Mesenchymal stem cell (in vitro differentiated cells and primary cell): ENCODE results near the gene FYN.

ENCODE experiments used
- DNase-seq: peaks from one replicate; pipeline ENCODE4 v3.0.0-alpha.2; 2013
- H2AFZ ChIP-seq: one replicate; pipeline ENCODE4 v1.6.1; 2013; ENCODE audit warnings: low read depth, mild to moderate bottlenecking, control low read depth, inconsistent platforms, low read length, moderate library complexity
- H2AK5ac ChIP-seq: 2 replicates; pipeline ENCODE4 v1.6.1; 2013; ENCODE audit warnings: low read length, moderate library complexity, mild to moderate bottlenecking, inconsistent platforms; ENCODE audit not compliant: severe bottlenecking
- H2BK120ac ChIP-seq: one replicate; pipeline ENCODE4 v1.6.1; 2013; ENCODE audit warnings: low read depth, mild to moderate bottlenecking, inconsistent platforms, low read length, moderate library complexity
- H2BK12ac ChIP-seq, 2 experiments: one replicate each; pipeline ENCODE4 v1.6.1; 2013; ENCODE audit warnings: inconsistent platforms in 2 of 2, low read length in 2 of 2, mild to moderate bottlenecking in 2 of 2, moderate library complexity in 2 of 2, control low read depth in 1 of 2
- H2BK15ac ChIP-seq: one replicate; pipeline ENCODE4 v1.6.1; 2013; ENCODE audit warnings: mild to moderate bottlenecking, low read depth, inconsistent platforms; ENCODE audit not compliant: poor library complexity, severe bottlenecking
- H2BK5ac ChIP-seq: 2 replicates; pipeline ENCODE4 v1.6.1; 2013; ENCODE audit warnings: low read depth, mild to moderate bottlenecking, low read length, control low read depth, inconsistent platforms; ENCODE audit not compliant: poor library complexity, severe bottlenecking
- H3K14ac ChIP-seq, 2 experiments: one replicate each; pipeline ENCODE4 v1.6.1; 2013; ENCODE audit warnings: inconsistent platforms in 2 of 2, low read length in 2 of 2, control low read depth in 1 of 2, mild to moderate bottlenecking in 1 of 2, moderate library complexity in 1 of 2
- H3K18ac ChIP-seq, 2 experiments: one replicate each; pipeline ENCODE4 v1.6.1; 2013; ENCODE audit warnings: inconsistent platforms in 2 of 2, low read length in 2 of 2, control low read depth in 1 of 2, low read depth in 1 of 2, mild to moderate bottlenecking in 1 of 2
- H3K23ac ChIP-seq, 2 experiments: one replicate each; pipeline ENCODE4 v1.6.1; 2013; ENCODE audit warnings: inconsistent platforms in 2 of 2, low read length in 2 of 2, mild to moderate bottlenecking in 2 of 2, moderate library complexity in 2 of 2, control low read depth in 1 of 2
- H3K27ac ChIP-seq: 2 replicates; pipeline ENCODE4 v1.5.1; 2013; ENCODE audit warnings: mild to moderate bottlenecking, moderate library complexity, low read length, control low read depth, inconsistent platforms; ENCODE audit not compliant: poor library complexity, severe bottlenecking
- H3K27me3 ChIP-seq, 2 experiments: 2 replicates each; pipeline versions ENCODE4 v1.6.1 to v1.7.0; 2013; ENCODE audit warnings: low read length in 2 of 2, mild to moderate bottlenecking in 2 of 2, moderate library complexity in 2 of 2, control low read depth in 1 of 2, inconsistent platforms in 1 of 2; ENCODE audit not compliant: control insufficient read depth in 1 of 2, insufficient read depth in 1 of 2
- H3K36me3 ChIP-seq, 2 experiments: 2 replicates each; pipeline versions ENCODE4 v1.6.1 to v1.7.0; 2013; ENCODE audit warnings: low read length in 2 of 2, control low read depth in 1 of 2, inconsistent platforms in 1 of 2, low read depth in 1 of 2, mild to moderate bottlenecking in 1 of 2; ENCODE audit not compliant: insufficient read depth in 2 of 2, control insufficient read depth in 1 of 2
- H3K4ac ChIP-seq, 2 experiments: one replicate each; pipeline ENCODE4 v1.6.1; 2013; ENCODE audit warnings: inconsistent platforms in 2 of 2, low read length in 2 of 2, mild to moderate bottlenecking in 2 of 2, moderate library complexity in 2 of 2, control low read depth in 1 of 2, low read depth in 1 of 2
- H3K4me1 ChIP-seq: 2 replicates; pipeline ENCODE4 v1.6.1; 2013; ENCODE audit warnings: low read depth, low read length, control low read depth; ENCODE audit not compliant: control insufficient read depth, insufficient read depth
- H3K4me2 ChIP-seq: 2 replicates; pipeline ENCODE4 v1.6.1; 2013; ENCODE audit warnings: low read length, mild to moderate bottlenecking, inconsistent platforms; ENCODE audit not compliant: poor library complexity, severe bottlenecking
- H3K4me3 ChIP-seq, 2 experiments: 2 replicates each; pipeline versions ENCODE4 v1.5.1 to v1.7.0; 2013; ENCODE audit warnings: low read length in 2 of 2, mild to moderate bottlenecking in 2 of 2, control low read depth in 1 of 2, low read depth in 1 of 2; ENCODE audit not compliant: insufficient read depth in 1 of 2
- H3K79me1 ChIP-seq: replicated peaks from 2 replicates; pipeline ENCODE4 v1.6.1; 2013; ENCODE audit warnings: mild to moderate bottlenecking, control low read depth, low read length, inconsistent platforms; ENCODE audit not compliant: poor library complexity, severe bottlenecking
- H3K9ac ChIP-seq: 2 replicates; pipeline ENCODE4 v1.7.0; 2013; ENCODE audit warnings: mild to moderate bottlenecking, low read length, moderate library complexity
- H3K9me3 ChIP-seq: 2 replicates; pipeline ENCODE4 v1.7.0; 2013; ENCODE audit warnings: mild to moderate bottlenecking, low read length; ENCODE audit not compliant: control insufficient read depth
- H4K8ac ChIP-seq: one replicate; pipeline ENCODE4 v1.6.1; 2013; ENCODE audit warnings: inconsistent platforms, mild to moderate bottlenecking, low read length, moderate library complexity
- H4K91ac ChIP-seq: one replicate; pipeline ENCODE4 v1.6.1; 2013; ENCODE audit warnings: mild to moderate bottlenecking, low read length, inconsistent platforms
- WGBS: methylation state at CpG from one replicate; pipeline ENCODE4 v1.1.7; 2013; ENCODE audit warnings: mixed read lengths; 5-methylcytosine and 5-hydroxymethylcytosine counted together

FYN gene

GRCh38 chr6:111664565-111665030 lies 208.7 kb downstream of the FYN start:
- no peak overlapping the region for H3K4me2 ChIP-seq
- H2AFZ ChIP-seq = no peak overlapping the region
- no peak overlapping the region for H2BK12ac ChIP-seq
- DNase-seq = no peak
- no peak overlapping the region for H3K14ac ChIP-seq
- H2AK5ac ChIP-seq = no peak overlapping the region
- H4K8ac ChIP-seq = no peak overlapping the region
- no peak overlapping the region for H2BK15ac ChIP-seq
- no peak overlapping the region for H3K18ac ChIP-seq
- H4K91ac ChIP-seq = no peak overlapping the region
- no peak overlapping the region for H2BK5ac ChIP-seq
- H3K27me3 ChIP-seq = no peaks in the 10 kb centered on the region
- no peak overlapping the region for H3K4ac ChIP-seq
- no peak overlapping the region for H3K27ac ChIP-seq
- H3K23ac ChIP-seq = no peak overlapping the region
- H3K4me1 ChIP-seq = peaks cover 14% of the 10 kb centered on the region
- H3K9ac ChIP-seq = peak overlapping the region; percentile 35
- H3K79me1 ChIP-seq = peaks cover 1% of the 10 kb centered on the region
- H3K4me3 ChIP-seq = peak overlapping the region in 1 of 2 experiments; percentile 13
- no peaks in the 10 kb centered on the region for H3K9me3 ChIP-seq
- WGBS = 95% methylated on average over 6 of the region's 7 CpGs
- no peak overlapping the region for H2BK120ac ChIP-seq
- H3K36me3 ChIP-seq = peaks cover 9 to 53% of the 10 kb centered on the region in 2 experiments

GRCh38 chr6:111663692-111664564 lies 209.3 kb downstream of the FYN start:
- Histone ChIP-seq H3K9ac (peak overlapping the region; percentile 35), H3K36me3 (peaks cover 9 to 51% of the 10 kb centered on the region in 2 experiments), H2AK5ac (no peak overlapping the region), H3K79me1 (peaks cover 1% of the 10 kb centered on the region), H2BK12ac (peak overlapping the region in 1 of 2 experiments; percentile 37), H3K18ac (peak overlapping the region in 1 of 2 experiments; percentile 67), H3K27ac (no peak overlapping the region), H3K27me3 (no peaks in the 10 kb centered on the region), H3K4ac (no peak overlapping the region), H3K4me3 (peak overlapping the region in 1 of 2 experiments; percentile 46), H2BK120ac (no peak overlapping the region), H3K4me2 (no peak overlapping the region), H4K8ac (no peak overlapping the region), H3K14ac (no peak overlapping the region), H2BK5ac (no peak overlapping the region), H3K4me1 (peaks cover 14% of the 10 kb centered on the region), H2BK15ac (no peak overlapping the region), H2AFZ (no peak overlapping the region), H3K9me3 (no peaks in the 10 kb centered on the region), H4K91ac (no peak overlapping the region), H3K23ac (no peak overlapping the region)
- 44% methylated on average over 14 of the region's 15 CpGs for WGBS
- peak; percentile 46 for DNase-seq

GRCh38 chr6:111662794-111663593 lies 210.3 kb downstream of the FYN start:
- peak; percentile 80 for DNase-seq
- no peaks in the 10 kb centered on the region for H3K9me3 ChIP-seq
- H3K27me3 ChIP-seq = no peaks in the 10 kb centered on the region

More at GRCh38 chr6:111662794-111663593, 210.3 kb downstream of the FYN start:
- Histone ChIP-seq H2BK15ac (no peak overlapping the region), H2BK120ac (peak overlapping the region; percentile 0), H3K9ac (peak overlapping the region; percentile 35), H3K23ac (no peak overlapping the region), H2BK5ac (no peak overlapping the region), H3K79me1 (no peaks in the 10 kb centered on the region), H2BK12ac (peak overlapping the region; percentile 69), H3K4me1 (peaks cover 14% of the 10 kb centered on the region), H2AK5ac (no peak overlapping the region), H3K14ac (no peak overlapping the region), H3K27ac (no peak overlapping the region), H3K4me3 (peak overlapping the region in 1 of 2 experiments; percentile 46), H3K18ac (peak overlapping the region; percentile 35 to 85), H3K36me3 (peaks cover 9 to 41% of the 10 kb centered on the region in 2 experiments), H4K91ac (peak overlapping the region; percentile 2), H3K4ac (peak overlapping the region in 1 of 2 experiments; percentile 76), H3K4me2 (no peak overlapping the region), H2AFZ (no peak overlapping the region), H4K8ac (peak overlapping the region; percentile 27)
- 60% methylated on average over 12 of the region's 12 CpGs for WGBS
